ENCODE data around the gene CA10.

CA10 gene

DNA sequence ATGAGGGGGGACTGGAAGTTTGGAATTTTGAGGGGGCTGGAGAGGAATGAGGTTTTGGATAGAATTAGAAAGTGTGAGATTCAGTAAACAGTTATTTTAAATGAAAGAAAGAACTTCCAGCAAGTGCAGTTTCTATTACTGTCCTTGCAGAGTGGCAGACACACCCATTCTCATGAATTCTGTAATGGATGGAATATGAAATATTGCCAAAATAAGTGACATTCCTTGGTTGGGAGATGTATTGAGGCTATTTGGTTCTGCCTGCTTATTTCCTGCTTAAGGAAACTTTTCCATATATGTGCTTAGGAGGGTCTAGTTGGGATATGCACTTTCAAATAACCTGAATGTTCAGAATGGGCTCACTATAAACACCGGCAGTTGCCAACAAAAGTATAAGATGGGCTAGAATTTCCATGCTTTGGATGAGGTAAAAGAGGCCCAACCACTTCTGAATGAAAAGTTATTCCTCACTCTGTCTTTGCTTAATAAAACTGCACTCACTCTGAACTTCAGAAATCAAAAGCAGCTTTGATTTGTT, 434.4 kb downstream of the CA10 start:
- TF ChIP-seq, protein P1, sequence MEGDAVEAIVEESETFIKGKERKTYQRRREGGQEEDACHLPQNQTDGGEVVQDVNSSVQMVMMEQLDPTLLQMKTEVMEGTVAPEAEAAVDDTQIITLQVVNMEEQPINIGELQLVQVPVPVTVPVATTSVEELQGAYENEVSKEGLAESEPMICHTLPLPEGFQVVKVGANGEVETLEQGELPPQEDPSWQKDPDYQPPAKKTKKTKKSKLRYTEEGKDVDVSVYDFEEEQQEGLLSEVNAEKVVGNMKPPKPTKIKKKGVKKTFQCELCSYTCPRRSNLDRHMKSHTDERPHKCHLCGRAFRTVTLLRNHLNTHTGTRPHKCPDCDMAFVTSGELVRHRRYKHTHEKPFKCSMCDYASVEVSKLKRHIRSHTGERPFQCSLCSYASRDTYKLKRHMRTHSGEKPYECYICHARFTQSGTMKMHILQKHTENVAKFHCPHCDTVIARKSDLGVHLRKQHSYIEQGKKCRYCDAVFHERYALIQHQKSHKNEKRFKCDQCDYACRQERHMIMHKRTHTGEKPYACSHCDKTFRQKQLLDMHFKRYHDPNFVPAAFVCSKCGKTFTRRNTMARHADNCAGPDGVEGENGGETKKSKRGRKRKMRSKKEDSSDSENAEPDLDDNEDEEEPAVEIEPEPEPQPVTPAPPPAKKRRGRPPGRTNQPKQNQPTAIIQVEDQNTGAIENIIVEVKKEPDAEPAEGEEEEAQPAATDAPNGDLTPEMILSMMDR (IDR thresholded peaks at IDR 0.05; ENCODE audit: low read depth, low read length), result no peak
- no peak overlapping the region for H3K4me3 ChIP-seq (ENCODE audit: low read depth, low read length)
- in situ Hi-C loops (cut with HindIII; ENCODE audit: low sequenced_read_pairs), result no loop called here
- DNase-seq (ENCODE audit: low read depth, low spot score), result no peak

DNA sequence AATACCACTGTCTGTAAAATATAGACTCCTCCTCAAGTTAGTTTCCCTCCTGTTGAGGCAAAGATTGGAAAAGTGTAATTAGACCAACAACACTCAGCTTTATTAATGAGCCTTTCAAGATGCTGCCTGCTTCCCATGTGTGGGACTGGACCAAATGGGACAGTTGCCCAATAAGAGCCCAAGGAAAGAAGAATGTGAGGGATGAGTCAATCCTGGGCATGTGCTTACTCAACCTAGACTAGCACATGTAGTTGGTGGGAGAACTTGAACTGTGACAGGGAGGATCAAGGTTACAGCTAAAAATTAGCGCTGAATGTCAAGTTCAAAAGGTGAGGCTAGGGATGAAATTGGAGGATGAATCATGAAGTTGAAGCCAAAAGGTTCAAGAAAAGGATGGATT, 435.5 kb downstream of the CA10 start:
- in situ Hi-C loops (cut with HindIII; ENCODE audit: low sequenced_read_pairs), result no loop called here
- DNase-seq (ENCODE audit: low read depth, low spot score), result no peak
- H3K4me3 ChIP-seq (ENCODE audit: low read depth, low read length), result no peak overlapping the region
- TF ChIP-seq, protein P1 (IDR thresholded peaks at IDR 0.05; ENCODE audit: low read depth, low read length), result no peak

DNA sequence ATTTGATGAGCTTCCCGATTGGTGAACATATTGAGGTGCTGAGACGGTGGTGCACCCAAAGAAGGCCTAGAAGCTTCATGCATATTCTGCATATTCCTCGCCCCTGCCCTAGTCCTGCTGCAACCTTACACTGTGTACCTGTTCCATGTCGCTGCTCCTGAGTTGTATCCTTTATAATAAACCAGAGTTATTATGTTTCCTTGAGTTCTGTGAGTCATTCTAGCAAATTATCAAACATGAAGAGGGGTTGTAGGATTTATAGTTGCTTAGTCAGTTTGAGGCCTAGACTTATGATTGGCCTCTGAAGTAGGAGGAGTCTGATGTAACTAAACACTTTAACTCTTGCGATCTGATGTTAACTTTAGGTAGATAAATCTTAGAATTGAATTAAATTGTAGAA, 436.8 kb downstream of the CA10 start:
- DNase-seq (ENCODE audit: low read depth, low spot score), result no peak
- in situ Hi-C loops (cut with HindIII; ENCODE audit: low sequenced_read_pairs), result no loop called here
- H3K4me3 ChIP-seq (ENCODE audit: low read depth, low read length), result no peak overlapping the region
- TF ChIP-seq, protein P1 (IDR thresholded peaks at IDR 0.05; ENCODE audit: low read depth, low read length), result no peak

- no peak overlapping the region for H3K4me3 ChIP-seq (ENCODE audit: low read depth, low read length)
- TF ChIP-seq, protein P1 (IDR thresholded peaks at IDR 0.05; ENCODE audit: low read depth, low read length), result no peak
- in situ Hi-C loops (cut with HindIII; ENCODE audit: low sequenced_read_pairs), result no loop called here
- DNase-seq (ENCODE audit: low read depth, low spot score), result no peak
These were observed 438.1 kb downstream of the CA10 start for GRCh38 chr17:51720439-51720838.

- in situ Hi-C loops (cut with HindIII; ENCODE audit: low sequenced_read_pairs), result no loop called here
- no peak for DNase-seq (ENCODE audit: low read depth, low spot score)
These were observed 439.5 kb downstream of the CA10 start for GRCh38 chr17:51718983-51719382.

DNA sequence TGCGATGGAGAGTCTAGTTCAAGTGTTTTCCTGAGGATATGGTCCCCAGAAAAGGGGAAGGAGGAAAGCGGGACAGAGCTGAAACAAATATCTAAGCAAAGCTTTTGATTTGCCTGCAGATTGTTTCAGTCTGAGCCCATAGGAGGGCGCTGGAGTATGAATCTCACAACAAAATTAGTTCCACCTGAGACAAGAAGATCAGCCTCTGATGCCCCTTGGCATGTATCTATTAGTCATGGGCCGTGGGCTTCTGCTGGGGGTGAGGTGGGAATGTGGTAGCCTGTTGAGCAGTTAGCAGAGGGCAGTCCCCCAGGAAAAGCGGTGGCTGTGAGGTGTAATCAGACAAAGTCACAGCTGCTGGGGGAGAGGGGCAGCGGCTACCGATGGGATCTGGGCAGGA, 446.9 kb downstream of the CA10 start:
- in situ Hi-C loops (cut with HindIII; ENCODE audit: low sequenced_read_pairs), result no loop called here
- H3K4me3 ChIP-seq (ENCODE audit: low read depth, low read length), result no peak overlapping the region
- DNase-seq (ENCODE audit: low read depth, low spot score), result no peak
- TF ChIP-seq, protein P1 (IDR thresholded peaks at IDR 0.05; ENCODE audit: low read depth, low read length), result no peak

More at GRCh38 chr17:51718983-51719382, 439.5 kb downstream of the CA10 start:
- H3K4me3 ChIP-seq (ENCODE audit: low read depth, low read length), result no peak overlapping the region
- TF ChIP-seq, protein P1 (IDR thresholded peaks at IDR 0.05; ENCODE audit: low read depth, low read length), result no peak

- in situ Hi-C loops (cut with HindIII; ENCODE audit: low sequenced_read_pairs), result no loop called here
- no peak for DNase-seq (ENCODE audit: low read depth, low spot score)
- H3K4me3 ChIP-seq (ENCODE audit: low read depth, low read length), result no peak overlapping the region
- TF ChIP-seq, protein P1 (IDR thresholded peaks at IDR 0.05; ENCODE audit: low read depth, low read length), result no peak
These were observed 447.9 kb downstream of the CA10 start for GRCh38 chr17:51710634-51710979.
